Parathyroid adenoma (tissue), 2 donors: Measurements from ENCODE around the gene SRGAP1.

ENCODE experiments used
- H2AFZ ChIP-seq: fragments of 300-600 bp; sonication (generic); one replicate; pipeline ENCODE4 v1.7.0; 2017; ENCODE audit warnings: antibody characterized with exemption, mild to moderate bottlenecking
- H3K27ac ChIP-seq: fragments of 300-600 bp; sonication (generic); one replicate; pipeline ENCODE4 v1.7.0; 2017
- H3K27me3 ChIP-seq: fragments of 300-600 bp; sonication (generic); one replicate; pipeline ENCODE4 v1.7.0; 2017; ENCODE audit warnings: low read length; ENCODE audit not compliant: control insufficient read depth, insufficient read depth
- H3K36me3 ChIP-seq: fragments of 300-600 bp; sonication (generic); one replicate; pipeline ENCODE4 v1.7.0; 2017; ENCODE audit warnings: low read length; ENCODE audit not compliant: control insufficient read depth, insufficient read depth
- H3K4me1 ChIP-seq: fragments of 300-600 bp; sonication (generic); one replicate; pipeline ENCODE4 v1.7.0; 2017; ENCODE audit warnings: control low read depth
- H3K4me2 ChIP-seq: fragments of 300-600 bp; sonication (generic); one replicate; pipeline ENCODE4 v1.7.0; 2017; ENCODE audit warnings: low read length
- H3K4me3 ChIP-seq: fragments of 300-600 bp; sonication (generic); one replicate; pipeline ENCODE4 v1.7.0; 2017; ENCODE audit warnings: low read depth, low read length
- H3K79me2 ChIP-seq: fragments of 300-600 bp; sonication (generic); one replicate; pipeline ENCODE4 v1.7.0; 2017; ENCODE audit warnings: control low read depth
- H3K9ac ChIP-seq: fragments of 300-600 bp; sonication (generic); one replicate; pipeline ENCODE4 v1.7.0; 2017; ENCODE audit warnings: mild to moderate bottlenecking
- H3K9me3 ChIP-seq: fragments of 300-600 bp; sonication (generic); one replicate; pipeline ENCODE4 v1.7.0; 2017; ENCODE audit warnings: low read length; ENCODE audit not compliant: control insufficient read depth
- TF ChIP-seq, protein P1 (sequence below): fragments of 300-600 bp; sonication (generic); IDR thresholded peaks from one replicate; pipeline ENCODE4 v1.7.0; 2017; ENCODE audit warnings: antibody characterized with exemption, mild to moderate bottlenecking
- donor health status: primary hyperparathyroidism.

Gene SRGAP1

DNA sequence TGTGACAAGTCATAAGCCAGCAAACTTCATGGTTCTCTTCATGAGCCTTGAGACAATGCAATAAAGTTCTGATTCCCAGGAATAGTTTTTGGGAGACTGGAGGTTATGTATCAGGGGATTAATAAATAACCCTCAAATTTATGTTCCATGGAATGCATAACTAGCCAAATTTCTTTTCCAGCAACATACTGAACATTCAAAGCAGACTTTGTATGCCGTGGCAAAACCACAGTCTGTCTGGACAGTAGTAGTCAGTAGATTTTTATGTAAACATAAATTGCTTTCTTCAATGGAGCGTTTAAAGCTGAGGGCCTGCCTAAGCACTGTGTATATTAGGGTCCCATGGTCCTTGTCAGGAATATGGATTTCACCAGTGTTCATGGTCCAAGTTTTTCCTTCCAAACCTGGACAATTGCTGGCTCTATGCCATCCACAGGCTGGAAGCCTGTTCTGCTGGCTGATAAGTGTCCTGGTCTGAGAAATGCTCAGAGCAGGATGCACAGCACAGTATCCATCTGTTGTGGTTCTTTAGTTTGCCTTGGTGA lies 144.9 kb downstream of the SRGAP1 start:
- no peak overlapping the region for H3K4me3 ChIP-seq
- no peak overlapping the region for H2AFZ ChIP-seq
- TF ChIP-seq, protein P1, sequence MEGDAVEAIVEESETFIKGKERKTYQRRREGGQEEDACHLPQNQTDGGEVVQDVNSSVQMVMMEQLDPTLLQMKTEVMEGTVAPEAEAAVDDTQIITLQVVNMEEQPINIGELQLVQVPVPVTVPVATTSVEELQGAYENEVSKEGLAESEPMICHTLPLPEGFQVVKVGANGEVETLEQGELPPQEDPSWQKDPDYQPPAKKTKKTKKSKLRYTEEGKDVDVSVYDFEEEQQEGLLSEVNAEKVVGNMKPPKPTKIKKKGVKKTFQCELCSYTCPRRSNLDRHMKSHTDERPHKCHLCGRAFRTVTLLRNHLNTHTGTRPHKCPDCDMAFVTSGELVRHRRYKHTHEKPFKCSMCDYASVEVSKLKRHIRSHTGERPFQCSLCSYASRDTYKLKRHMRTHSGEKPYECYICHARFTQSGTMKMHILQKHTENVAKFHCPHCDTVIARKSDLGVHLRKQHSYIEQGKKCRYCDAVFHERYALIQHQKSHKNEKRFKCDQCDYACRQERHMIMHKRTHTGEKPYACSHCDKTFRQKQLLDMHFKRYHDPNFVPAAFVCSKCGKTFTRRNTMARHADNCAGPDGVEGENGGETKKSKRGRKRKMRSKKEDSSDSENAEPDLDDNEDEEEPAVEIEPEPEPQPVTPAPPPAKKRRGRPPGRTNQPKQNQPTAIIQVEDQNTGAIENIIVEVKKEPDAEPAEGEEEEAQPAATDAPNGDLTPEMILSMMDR = no peak
- H3K9ac ChIP-seq = no peak overlapping the region
- H3K9me3 ChIP-seq = no peaks in the 10 kb centered on the region
- no peak overlapping the region for H3K27ac ChIP-seq
- H3K36me3 ChIP-seq = no peaks in the 10 kb centered on the region
- H3K79me2 ChIP-seq = peaks cover 4% of the 10 kb centered on the region
- no peak overlapping the region for H3K4me2 ChIP-seq
- peaks cover 12% of the 10 kb centered on the region for H3K4me1 ChIP-seq
- no peaks in the 10 kb centered on the region for H3K27me3 ChIP-seq

DNA sequence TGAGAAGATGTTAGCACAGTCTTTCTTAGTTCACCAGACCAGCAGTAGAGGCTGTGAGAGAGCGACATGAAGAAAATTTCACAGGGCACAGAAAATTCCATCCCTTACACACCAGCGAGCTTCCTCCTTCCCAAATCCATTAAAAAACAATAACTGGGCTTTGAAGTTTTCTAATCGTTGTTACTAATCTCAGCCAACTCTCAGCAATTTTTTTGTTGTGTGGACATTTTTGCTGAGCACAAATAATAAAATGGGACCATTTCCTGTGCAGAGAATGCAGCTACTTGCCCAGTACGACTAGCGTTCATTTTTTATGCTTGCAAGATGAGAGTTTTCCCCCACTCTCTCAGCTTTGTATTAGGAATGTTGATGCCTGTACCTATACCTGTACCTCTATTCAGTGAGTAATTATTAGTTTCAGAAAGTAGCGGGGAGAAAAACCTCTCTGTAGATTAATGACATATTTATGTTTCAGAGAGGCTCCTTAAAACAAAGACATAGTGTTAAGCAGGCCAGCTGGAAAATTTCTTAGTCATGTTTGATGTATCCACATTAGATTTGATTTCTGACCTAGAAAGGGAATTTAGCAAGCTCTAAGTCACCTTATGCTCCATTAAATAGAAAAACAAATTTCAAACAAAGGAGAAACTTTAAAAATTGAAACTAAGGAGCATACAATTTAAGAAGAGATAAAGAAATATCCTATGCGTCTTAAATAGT lies 146.5 kb downstream of the SRGAP1 start:
- Histone ChIP-seq H3K36me3 (no peaks in the 10 kb centered on the region), H2AFZ (no peak overlapping the region), H3K79me2 (peaks cover 2% of the 10 kb centered on the region), H3K4me1 (peaks cover 12% of the 10 kb centered on the region), H3K27me3 (no peaks in the 10 kb centered on the region), H3K4me3 (no peak overlapping the region), H3K9ac (no peak overlapping the region), H3K4me2 (no peak overlapping the region), H3K27ac (peak overlapping the region; percentile 2), H3K9me3 (no peaks in the 10 kb centered on the region)
- TF ChIP-seq, protein P1 = no peak

DNA sequence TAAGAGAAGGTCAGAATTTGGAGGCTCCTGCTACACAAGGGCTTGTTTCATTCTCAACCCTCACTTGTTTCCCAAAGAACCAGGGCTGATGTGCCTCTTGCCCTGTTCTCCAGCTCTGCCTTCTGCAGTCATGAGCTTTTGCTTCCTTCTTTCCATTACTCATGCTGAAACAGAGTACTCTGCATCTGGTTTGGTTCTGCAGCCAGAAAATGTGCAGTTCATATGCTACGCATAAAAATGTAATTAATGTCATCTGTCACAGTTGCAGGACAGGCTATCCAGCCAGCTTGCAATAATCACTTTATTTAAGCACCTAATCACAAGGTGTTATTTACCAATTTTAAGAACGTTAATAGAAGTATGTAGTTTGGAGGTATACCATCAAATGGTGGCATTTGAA lies 150.2 kb downstream of the SRGAP1 start:
- TF ChIP-seq, protein P1 = no peak
- no peak overlapping the region for H3K4me2 ChIP-seq
- H3K9ac ChIP-seq = no peak overlapping the region
- H3K4me3 ChIP-seq = no peak overlapping the region
- H3K79me2 ChIP-seq = peaks cover 2% of the 10 kb centered on the region
- H3K36me3 ChIP-seq = no peaks in the 10 kb centered on the region
- no peaks in the 10 kb centered on the region for H3K9me3 ChIP-seq
- no peaks in the 10 kb centered on the region for H3K27me3 ChIP-seq
- H3K27ac ChIP-seq = no peak overlapping the region
- no peak overlapping the region for H2AFZ ChIP-seq
- peaks cover 14% of the 10 kb centered on the region for H3K4me1 ChIP-seq

DNA sequence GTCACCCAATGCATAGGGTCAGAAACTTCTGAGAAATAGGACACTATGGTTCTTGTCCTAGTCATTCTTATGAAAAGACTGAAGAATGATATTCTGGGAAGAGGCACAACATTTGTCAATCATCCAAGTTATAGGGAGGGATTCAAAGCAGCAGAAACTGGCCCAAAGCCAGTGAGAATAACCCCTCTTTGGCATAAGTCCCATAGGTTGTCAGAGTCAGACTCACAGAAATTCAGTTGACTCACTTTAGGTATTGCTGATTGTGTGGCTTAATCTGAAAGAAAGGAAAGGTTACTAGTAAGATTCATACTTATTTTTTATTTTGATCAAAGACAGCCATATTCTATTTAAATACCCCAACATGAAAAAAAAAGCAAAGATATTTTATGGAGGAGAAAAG lies 151.0 kb downstream of the SRGAP1 start:
- Histone ChIP-seq H3K4me2 (no peak overlapping the region), H3K4me1 (peaks cover 18% of the 10 kb centered on the region), H2AFZ (no peak overlapping the region), H3K27ac (no peak overlapping the region), H3K9me3 (no peaks in the 10 kb centered on the region), H3K4me3 (no peak overlapping the region), H3K79me2 (peaks cover 2% of the 10 kb centered on the region), H3K36me3 (no peaks in the 10 kb centered on the region), H3K9ac (no peak overlapping the region), H3K27me3 (no peaks in the 10 kb centered on the region)
- TF ChIP-seq, protein P1 = no peak

DNA sequence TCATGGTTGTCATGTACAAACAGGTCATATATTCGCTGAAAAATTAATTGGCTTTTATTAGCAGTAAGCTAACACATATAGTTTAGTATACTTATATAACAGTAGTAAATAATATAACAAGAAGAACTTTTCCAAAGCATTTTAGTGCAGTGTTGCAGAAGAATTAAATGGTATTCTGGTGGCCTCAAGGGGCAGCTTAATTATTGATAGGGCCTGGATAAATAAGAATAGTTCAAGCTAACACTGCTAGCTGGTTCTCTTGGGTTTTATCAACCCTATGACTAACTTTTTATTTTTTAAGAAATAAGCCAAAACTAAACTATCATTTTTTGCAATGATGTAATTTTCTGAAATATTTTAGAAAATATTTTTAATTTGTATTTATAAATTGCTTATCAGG lies 152.1 kb downstream of the SRGAP1 start:
- Histone ChIP-seq H3K36me3 (no peaks in the 10 kb centered on the region), H3K9me3 (no peaks in the 10 kb centered on the region), H3K79me2 (peaks cover 5% of the 10 kb centered on the region), H3K4me3 (no peak overlapping the region), H3K4me2 (no peak overlapping the region), H3K9ac (no peak overlapping the region), H3K27me3 (no peaks in the 10 kb centered on the region), H3K4me1 (peaks cover 25% of the 10 kb centered on the region), H2AFZ (no peak overlapping the region), H3K27ac (no peak overlapping the region)
- TF ChIP-seq, protein P1 = no peak
